ENCODE measurements around the gene FTH1. TPM values are rescaled to one million over a fixed set of nuclear protein-coding genes. Genes with fewer than 3 reads are reported as not detected.

FTH1 gene
- total RNA-seq, 4 donors from 2014 or later, result 2,288 to 6,007 (median 4,694) TPM

GRCh38 chr11:61961570-61962212 is 5.7 kb downstream of the FTH1 start:
- Histone ChIP-seq H3K4me1 (peaks cover 15 to 54% (median 29%) of the 10 kb centered on the region in 4 donors), H3K27ac (peak overlapping the region; percentile 99 to 100 (median 100))
- in situ Hi-C loops (cut with MboI; ENCODE audit: low pct_ligation_motif_present in 1 of 4, low pct_unique_long_range_greater_than_20kb in 1 of 4, low sequenced_read_pairs in 3 of 4), result no loop called here

GRCh38 chr11:61960532-61960931 is 6.9 kb downstream of the FTH1 start:
- DNase-seq, result no peak
- Histone ChIP-seq H3K4me3 (no peak overlapping the region), H3K4me1 (peaks cover 15 to 54% (median 31%) of the 10 kb centered on the region in 4 donors), H3K9me3 (no peaks in the 10 kb centered on the region), H3K27me3 (peaks cover 2% of the 10 kb centered on the region), H3K27ac (peak overlapping the region; percentile 99 to 100 (median 100)), H3K36me3 (peaks cover 0 to 23% (median 10%) of the 10 kb centered on the region in 4 donors)
- WGBS, 2 donors (ENCODE audit: low coverage in 1 of 2), result 89 to 100% methylated on average over 1 to 3 of the region's 3 CpGs
- TF ChIP-seq CTCF (IDR thresholded peaks at IDR 0.05), result no peak
- intact Hi-C loops (cut with DNase I; ENCODE audit: low total_unique reads), result no loop called here
- in situ Hi-C loops (cut with MboI; ENCODE audit: low pct_ligation_motif_present in 1 of 4, low pct_unique_long_range_greater_than_20kb in 1 of 4, low sequenced_read_pairs in 3 of 4), result no loop called here

More at GRCh38 chr11:61961570-61962212, 5.7 kb downstream of the FTH1 start:
- Histone ChIP-seq H3K9me3 (no peaks in the 10 kb centered on the region), H3K4me3 (no peak overlapping the region), H3K27me3 (no peaks in the 10 kb centered on the region), H3K36me3 (peaks cover 0 to 29% (median 14%) of the 10 kb centered on the region in 4 donors)
- intact Hi-C loops (cut with DNase I; ENCODE audit: low total_unique reads), result no loop called here
- peak; percentile 60 for DNase-seq
- peak in 2 of 3 donors; percentile 51 to 52 for TF ChIP-seq POLR2AphosphoS5 (IDR thresholded peaks at IDR 0.05)
- TF ChIP-seq CTCF (IDR thresholded peaks at IDR 0.05), result no peak
- WGBS, 2 donors (ENCODE audit: low coverage in 1 of 2), result 87 to 89% methylated on average over 6 to 8 of the region's 8 CpGs

- Histone ChIP-seq H3K27me3 (peaks cover 10% of the 10 kb centered on the region), H3K27ac (no peak overlapping the region), H3K36me3 (peaks cover 0 to 14% (median 6%) of the 10 kb centered on the region in 4 donors), H3K4me3 (no peak overlapping the region), H3K9me3 (no peaks in the 10 kb centered on the region), H3K4me1 (peaks cover 12 to 51% (median 34%) of the 10 kb centered on the region in 4 donors)
- DNase-seq, result no peak
- WGBS, 2 donors (ENCODE audit: low coverage in 1 of 2), result 93% methylated on average over 6 of the region's 6 CpGs; no CpG with 5 or more reads in 1 of the 2 donors
- in situ Hi-C loops (cut with MboI; ENCODE audit: low pct_ligation_motif_present in 1 of 4, low pct_unique_long_range_greater_than_20kb in 1 of 4, low sequenced_read_pairs in 3 of 4), result loop anchor here in 1 of 4 donors (10.0 kb wide), 1 partner anchor 165 kb away; the partner anchor contains the start of genes FEN1 and TMEM258
- intact Hi-C loops (cut with DNase I; ENCODE audit: low total_unique reads), result no loop called here
- TF ChIP-seq POLR2A (IDR thresholded peaks at IDR 0.05) (no peak), POLR2AphosphoS5 (IDR thresholded peaks at IDR 0.05) (no peak), EP300 (IDR thresholded peaks at IDR 0.05; ENCODE audit: low read depth) (no peak), CTCF (IDR thresholded peaks at IDR 0.05) (no peak)
Measured at GRCh38 chr11:61959678-61960077, 7.8 kb downstream of the FTH1 start.

- intact Hi-C loops (cut with DNase I; ENCODE audit: low total_unique reads) (no loop called here), in situ Hi-C loops (cut with MboI; ENCODE audit: low pct_ligation_motif_present in 1 of 4, low pct_unique_long_range_greater_than_20kb in 1 of 4, low sequenced_read_pairs in 3 of 4) (loop anchor here in 1 of 4 donors (10.0 kb wide), 1 partner anchor 164 kb away; the partner anchor contains the start of genes FEN1 and TMEM258)
- no peak overlapping the region for H3K27ac ChIP-seq
- no peak for TF ChIP-seq CTCF (IDR thresholded peaks at IDR 0.05)
- TF ChIP-seq EP300 (IDR thresholded peaks at IDR 0.05; ENCODE audit: low read depth), result no peak
- no peak for TF ChIP-seq POLR2AphosphoS5 (IDR thresholded peaks at IDR 0.05)
- TF ChIP-seq POLR2A (IDR thresholded peaks at IDR 0.05), result no peak
- 0 to 28% methylated on average over 1 to 2 of the region's 2 CpGs for WGBS, 2 donors (ENCODE audit: low coverage in 1 of 2)
- no peak overlapping the region for H3K4me3 ChIP-seq
- H3K27me3 ChIP-seq, result peaks cover 13% of the 10 kb centered on the region
- H3K9me3 ChIP-seq, result no peaks in the 10 kb centered on the region
- peaks cover 12 to 46% (median 30%) of the 10 kb centered on the region in 4 donors for H3K4me1 ChIP-seq
- DNase-seq, result no peak
- H3K36me3 ChIP-seq, result peaks cover 0 to 9% (median 3%) of the 10 kb centered on the region in 4 donors
Measured at GRCh38 chr11:61959114-61959513, 8.3 kb downstream of the FTH1 start.

Measured in transverse colon (tissue), 4 donors.